GM12878 (cell line): ENCODE data around the gene ELMO3. TPM values are rescaled to one million over a fixed set of nuclear protein-coding genes. Genes with fewer than 3 reads are reported as not detected.
A peak's percentile ranks its signal among the peaks of the same experiment; 100 is the strongest.

ENCODE experiments used
- ATAC-seq: fragments of 200-7000 bp; cut with Tn5 transposase; 3 replicates; pipeline ENCODE4 v1.9.1; 2020; ENCODE audit warnings: mild to moderate bottlenecking, moderate library complexity
- BruUV-seq: library from RNA; stranded (reverse); fragments of 400-500 nt; replicated peaks from 2 replicates; lab custom pipeline; 2021; lab: Mats Ljungman, UMichigan
- CTCF ChIA-PET: fragments of 300-600 bp; sonication (Branson Sonifier 250); formaldehyde crosslinking; extraction: SDS; loops from one replicate; lab custom pipeline; 2021; ENCODE audit warnings: inconsistent platforms; lab: Yijun Ruan, JAX
- POLR2A ChIA-PET: fragments of 350-600 bp; formaldehyde crosslinking; extraction: SDS; loops from one replicate; lab custom pipeline; 2021; ENCODE audit warnings: inconsistent platforms; lab: Charles Lee
- RAD21 ChIA-PET: fragments of 300-600 bp; sonication (Branson Sonifier 250); formaldehyde crosslinking; loops from one replicate; lab custom pipeline; 2023; ENCODE audit warnings: antibody characterized with exemption; ENCODE audit not compliant: unreplicated experiment; lab: Charles Lee
- SMC1A ChIA-PET: fragments of 300-600 bp; sonication (Branson Sonifier 250); formaldehyde crosslinking; loops from one replicate; lab custom pipeline; 2023; ENCODE audit not compliant: unreplicated experiment, uncharacterized antibody; lab: Charles Lee
- DNase-seq: peaks from one replicate; pipeline ENCODE4 v3.0.0-alpha.2; 2011; ENCODE audit warnings: low read depth, low spot score
- FAIRE-seq: peaks from 3 replicates; lab custom pipeline; 2011; peaks lifted over from hg19 to GRCh38; lab: Jason Lieb, UNC
- H2AFZ ChIP-seq: 2 replicates; pipeline ENCODE4 v1.6.0; 2011; ENCODE audit warnings: low read depth, low read length, control low read depth; ENCODE audit not compliant: control insufficient read depth
- H3K27ac ChIP-seq: 2 replicates; pipeline ENCODE4 v1.5.1; 2011; ENCODE audit warnings: control low read depth; ENCODE audit not compliant: control insufficient read depth, insufficient read depth
- H3K27me3 ChIP-seq, 2 experiments: replicated peaks in 1 of 2; 2 replicates each; pipeline versions ENCODE4 v1.6.0 to v1.6.1; 2011; ENCODE audit warnings: low read length in 1 of 2; ENCODE audit not compliant: control insufficient read depth in 2 of 2, insufficient read depth in 2 of 2
- H3K36me3 ChIP-seq, 2 experiments: 2 replicates each; pipeline ENCODE4 v1.5.1; 2011; ENCODE audit warnings: low read length in 1 of 2; ENCODE audit not compliant: control insufficient read depth in 2 of 2, insufficient read depth in 2 of 2
- H3K4me1 ChIP-seq: 2 replicates; pipeline ENCODE4 v1.6.1; 2011; ENCODE audit warnings: mild to moderate bottlenecking, low read length, moderate library complexity, mixed read lengths; ENCODE audit not compliant: control insufficient read depth, insufficient read depth
- H3K4me2 ChIP-seq: 2 replicates; pipeline ENCODE4 v1.6.0; 2011; ENCODE audit warnings: control low read depth; ENCODE audit not compliant: control insufficient read depth, insufficient read depth
- H3K4me3 ChIP-seq: fragments of 200-600 bp; sonication (generic); 2 replicates; pipeline ENCODE4 v1.5.1; 2016
- H3K79me2 ChIP-seq: 2 replicates; pipeline ENCODE4 v1.6.0; 2011; ENCODE audit warnings: low read length; ENCODE audit not compliant: control insufficient read depth, insufficient read depth
- H3K9ac ChIP-seq: 2 replicates; pipeline ENCODE4 v1.8.0; 2011; ENCODE audit warnings: low read length, control low read depth, mixed read lengths; ENCODE audit not compliant: control insufficient read depth, insufficient read depth
- H3K9me3 ChIP-seq: replicated peaks from 3 replicates; pipeline ENCODE4 v1.5.1; 2011; ENCODE audit warnings: mild to moderate bottlenecking, low read length; ENCODE audit not compliant: control insufficient read depth, insufficient read depth
- H4K20me1 ChIP-seq: 2 replicates; pipeline ENCODE4 v1.6.0; 2011; ENCODE audit not compliant: control insufficient read depth, insufficient read depth
- ATF7 ChIP-seq: fragments of 450-650 bp; IDR thresholded peaks from 2 replicates; pipeline ENCODE4 v1.6.1; 2016; ENCODE audit warnings: low read depth, mild to moderate bottlenecking
- BACH1 ChIP-seq: fragments of 450-650 bp; IDR thresholded peaks from 2 replicates; pipeline ENCODE4 v1.6.1; 2017; ENCODE audit warnings: mild to moderate bottlenecking, borderline replicate concordance
- CHD4 ChIP-seq: fragments of 200-600 bp; sonication (generic); IDR thresholded peaks from 2 replicates; pipeline ENCODE4 v1.6.1; 2016; ENCODE audit warnings: mild to moderate bottlenecking
- CREB1 ChIP-seq: IDR thresholded peaks from 2 replicates; pipeline ENCODE4 v1.6.1; 2012; ENCODE audit warnings: low read depth, mild to moderate bottlenecking, inconsistent platforms
- EED ChIP-seq: sonication (generic); IDR thresholded peaks from 2 replicates; pipeline ENCODE4 v1.6.1; 2016; ENCODE audit warnings: antibody characterized with exemption, low read depth
- ESRRA ChIP-seq: IDR thresholded peaks from 2 replicates; pipeline ENCODE4 v1.6.1; 2012; ENCODE audit warnings: mild to moderate bottlenecking, low read length, improper control_type of control experiment
- GATAD2B ChIP-seq: fragments of 450-650 bp; conservative IDR thresholded peaks from 2 replicates; pipeline ENCODE4 v1.6.1; 2017; ENCODE audit warnings: low read depth, mild to moderate bottlenecking, moderate library complexity
- IKZF1 ChIP-seq: fragments of 450-650 bp; conservative IDR thresholded peaks from 2 replicates; pipeline ENCODE4 v1.6.1; 2017; ENCODE audit warnings: antibody characterized with exemption, mild to moderate bottlenecking
- KDM1A ChIP-seq: fragments of 200-600 bp; sonication (generic); IDR thresholded peaks from 2 replicates; pipeline ENCODE4 v1.6.1; 2016; ENCODE audit warnings: borderline replicate concordance
- MTA3 ChIP-seq: IDR thresholded peaks from 2 replicates; pipeline ENCODE4 v1.6.1; 2012; ENCODE audit warnings: low read length, inconsistent platforms, borderline replicate concordance
- MXI1 ChIP-seq: fragments of 150-350 bp; IDR thresholded peaks from 2 replicates; pipeline ENCODE4 v1.6.1; 2011; ENCODE audit warnings: low read depth, mild to moderate bottlenecking, inconsistent platforms, low read length, improper control_type of control experiment
- NFXL1 ChIP-seq: fragments of 450-650 bp; IDR thresholded peaks from 2 replicates; pipeline ENCODE4 v1.6.1; 2017; ENCODE audit warnings: antibody characterized with exemption, mild to moderate bottlenecking, borderline replicate concordance
- NFYB ChIP-seq: IDR thresholded peaks from 2 replicates; pipeline ENCODE4 v1.6.1; 2011; ENCODE audit warnings: low read depth, mild to moderate bottlenecking, low read length, improper control_type of control experiment, moderate library complexity; ENCODE audit not compliant: insufficient read depth
- NR2F1 ChIP-seq: fragments of 450-650 bp; conservative IDR thresholded peaks from 2 replicates; pipeline ENCODE4 v1.6.1; 2017; ENCODE audit warnings: mild to moderate bottlenecking
- RB1 ChIP-seq: fragments of 450-650 bp; formaldehyde crosslinking; IDR thresholded peaks from 2 replicates; pipeline ENCODE4 v1.6.1; 2017; ENCODE audit warnings: mild to moderate bottlenecking, borderline replicate concordance
- SIN3A ChIP-seq: IDR thresholded peaks from 2 replicates; pipeline ENCODE4 v1.6.1; 2012; ENCODE audit warnings: low read depth, low read length, improper control_type of control experiment
- SMARCA5 ChIP-seq: fragments of 450-650 bp; IDR thresholded peaks from 2 replicates; pipeline ENCODE4 v1.6.1; 2017; ENCODE audit warnings: mild to moderate bottlenecking
- SP1 ChIP-seq: IDR thresholded peaks from one replicate; pipeline ENCODE4 v1.6.1; 2011; ENCODE audit warnings: low read depth, low read length
- STAT1 ChIP-seq: fragments of 450-650 bp; conservative IDR thresholded peaks from 2 replicates; pipeline ENCODE4 v1.6.1; 2014; ENCODE audit warnings: antibody characterized with exemption, mild to moderate bottlenecking
- TAF1 ChIP-seq: IDR thresholded peaks from 2 replicates; pipeline ENCODE4 v1.6.1; 2011; ENCODE audit warnings: mild to moderate bottlenecking, low read depth, low read length, borderline replicate concordance
- TCF12 ChIP-seq: IDR thresholded peaks from 2 replicates; pipeline ENCODE4 v1.6.1; 2011; ENCODE audit warnings: low read depth, mild to moderate bottlenecking, low read length
- USF1 ChIP-seq: IDR thresholded peaks from 2 replicates; pipeline ENCODE4 v1.6.1; 2011; ENCODE audit warnings: borderline replicate concordance, low read depth, mild to moderate bottlenecking, moderate library complexity, mixed read lengths, low read length; ENCODE audit not compliant: insufficient read depth; ENCODE audit errors: extremely low read length
- YBX1 ChIP-seq: fragments of 450-650 bp; IDR thresholded peaks from 2 replicates; pipeline ENCODE4 v1.6.1; 2016; ENCODE audit warnings: antibody characterized with exemption
- ZBED1 ChIP-seq: IDR thresholded peaks from 2 replicates; pipeline ENCODE4 v1.6.1; 2016; ENCODE audit warnings: borderline replicate concordance
- ZNF274 ChIP-seq: IDR thresholded peaks from one replicate; pipeline ENCODE4 v1.8.0; 2011; ENCODE audit not compliant: insufficient read length, insufficient read depth
- ZZZ3 ChIP-seq: IDR thresholded peaks from 2 replicates; pipeline ENCODE4 v1.6.1; 2011; ENCODE audit warnings: low read depth; ENCODE audit not compliant: control insufficient read depth, insufficient read length
- WGBS: methylation state at CpG from one replicate; pipeline ENCODE4 v1.1.6; 2016; ENCODE audit warnings: low lambda C conversion rate; ENCODE audit not compliant: insufficient replicate concordance, insufficient coverage; ENCODE audit errors: missing lambda C conversion rate; 5-methylcytosine and 5-hydroxymethylcytosine counted together
- in situ Hi-C: fragments of 300-500 bp; cut with MboI; formaldehyde crosslinking; loops from 9 replicates; pipeline ENCODE4 v1.14.3; 2018; ENCODE audit warnings: mixed read lengths
- intact Hi-C: fragments of 100-400 bp; cut with micrococcal nuclease; formaldehyde crosslinking; loops from one replicate; pipeline ENCODE4 v1.14.2; 2022; ENCODE audit not compliant: unreplicated experiment
- polyA plus RNA-seq, 11 experiments: library from polyadenylated mRNA; depleted of rRNA in 4 of 11; unstranded in 6 of 11; stranded (reverse) in 5 of 11; fragments of >200 nt; fragmentation: Nextera tagmentation in 4 of 11; fragmentation: Illumina TruSeq in 1 of 11; extraction: Ambion mirVana in 4 of 11; extraction: Trizol in 1 of 11; gene quantifications; 1 replicate in 1 of 11; 2 replicates in 10 of 11; pipeline versions ENCODE4 v1.2.1 to v1.2.3, GENCODE V29; 2011 to 2016; ENCODE audit warnings: inconsistent platforms in 2 of 11, missing spikeins in 2 of 11, low read depth in 1 of 11
- total RNA-seq, 4 experiments: library from RNA; depleted of rRNA in 3 of 4; stranded (reverse); fragments of >200 nt in 3 of 4; fragmentation: Illumina TruSeq in 1 of 4; extraction: Trizol in 1 of 4; gene quantifications; 2 replicates each; pipeline versions ENCODE4 v1.2.1 to v1.2.3, GENCODE V29; 2013 to 2021

Gene ELMO3
- total and polyA plus RNA-seq, 10 of the 15 experiments (the other 5 are each of a cell fraction or from before 2014, with no cell fraction given) = 0.05 to 4.7 (median 0.96) TPM; not detected in 1

- H3K9ac ChIP-seq = peak overlapping the region; percentile 82
- under 1% methylated on average over 46 of the region's 48 CpGs for WGBS
- peaks cover 38% of the 10 kb centered on the region for H3K79me2 ChIP-seq
- H3K4me3 ChIP-seq = peak overlapping the region; percentile 97
- ChIA-PET POLR2A (interaction anchor here (0.6 to 8.0 kb wide), 7 partner anchors 20 to 178 kb away, joined by 3 to 100 read pairs (median 3); partner anchors contain the start of genes FBXL8, TMEM208 and TRADD), RAD21 (interaction anchor here (0.6 to 2.4 kb wide), 9 partner anchors 9 to 319 kb away, joined by 3 to 23 read pairs (median 3); partner anchors contain the start of genes ATP6V0D1, E2F4 and TMEM208), SMC1A (interaction anchor here (1.1 to 4.1 kb wide), 4 partner anchors 8 to 76 kb away, joined by 3 to 21 read pairs (median 4); partner anchors contain the start of genes NOL3 and TMEM208), CTCF (interaction anchor here (0.7 to 4.9 kb wide), 10 partner anchors 14 to 291 kb away, joined by 3 to 29 read pairs (median 3); partner anchors contain the start of genes ELMO3 and TMEM208)
- peak overlapping the region; percentile 55 for H2AFZ ChIP-seq
- H3K9me3 ChIP-seq = no peaks in the 10 kb centered on the region
- BruUV-seq = no TSS peak
- peaks cover 39% of the 10 kb centered on the region for H3K4me1 ChIP-seq
- intact Hi-C loops = loop anchor here (2.0 kb wide), 2 partner anchors 53 to 61 kb away; partner anchors contain the start of gene E2F4
- H3K4me2 ChIP-seq = peak overlapping the region; percentile 99
- ATAC-seq (peak; percentile 53), DNase-seq (no peak), FAIRE-seq (no peak)
- H3K27me3 ChIP-seq = no peaks in the 10 kb centered on the region; a peak in 1 of 4 replicates
- H3K36me3 ChIP-seq = no peaks in the 10 kb centered on the region
- in situ Hi-C loops = no loop called here
- no peaks in the 10 kb centered on the region for H4K20me1 ChIP-seq
- H3K27ac ChIP-seq = peak overlapping the region; percentile 98
- no peak for TF ChIP-seq NFXL1
- 0 out of 2 replicates have a peak, but pooled peaks have one; percentile 12 for TF ChIP-seq SMARCA5
- peak; percentile 44; the same call in 1 of the 2 replicates for TF ChIP-seq EED
- no peak for TF ChIP-seq MTA3
- TF ChIP-seq USF1 = peak; percentile 79
- TF ChIP-seq NFYB = peak; percentile 51; the same call in 1 of the 2 replicates
- 0 out of 2 replicates have a peak, but pooled peaks have one; percentile 2 for TF ChIP-seq TCF12
- no peak for TF ChIP-seq STAT1
- peak; percentile 52; the same call in 1 of the 2 replicates for TF ChIP-seq GATAD2B
- TF ChIP-seq CREB1 = no peak
- TF ChIP-seq ZBED1 = no peak
- no peak for TF ChIP-seq ZZZ3
- TF ChIP-seq ESRRA = no peak
- 0 out of 2 replicates have a peak, but pooled peaks have one; percentile 38 for TF ChIP-seq TAF1
- TF ChIP-seq RB1 = peak; percentile 90; the same call in 1 of the 2 replicates
- TF ChIP-seq CHD4 = no peak
- no peak for TF ChIP-seq ATF7
- TF ChIP-seq BACH1 = no peak
- no peak for TF ChIP-seq KDM1A
- TF ChIP-seq IKZF1 = peak; percentile 90
- TF ChIP-seq NR2F1 = peak; percentile 59
- TF ChIP-seq MXI1 = peak; percentile 18; the same call in 1 of the 2 replicates
- no peak for TF ChIP-seq YBX1
- TF ChIP-seq ZNF274 = no peak
- 0 out of 2 replicates have a peak, but pooled peaks have one; percentile 23 for TF ChIP-seq SIN3A
- no peak for TF ChIP-seq SP1
Observed at GRCh38 chr16:67246081-67246755, 47.3 kb downstream of the ELMO3 start.
